ENCODE data around the gene UNC13B.

Gene UNC13B

DNA sequence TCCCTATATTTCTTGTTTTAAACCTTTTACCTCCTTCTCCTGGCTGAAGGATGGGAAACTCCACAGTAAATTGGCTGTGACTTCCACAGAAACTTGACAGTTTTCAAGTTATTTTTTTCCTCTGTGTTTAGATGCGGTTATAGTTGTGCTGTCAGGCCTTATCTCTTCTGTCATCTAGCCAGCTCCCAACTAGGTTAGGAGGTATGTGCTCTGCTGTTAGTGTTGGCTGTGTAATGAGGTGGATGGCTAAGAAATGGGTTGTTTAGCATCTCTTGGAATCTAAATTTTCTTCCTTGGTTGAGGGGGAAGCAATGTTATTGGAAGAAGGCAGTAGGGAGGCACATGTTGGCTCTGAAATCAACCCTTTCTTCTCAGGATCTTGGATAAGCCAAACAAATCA lies 178.2 kb downstream of the UNC13B start:
- DNase-seq = no peak

DNA sequence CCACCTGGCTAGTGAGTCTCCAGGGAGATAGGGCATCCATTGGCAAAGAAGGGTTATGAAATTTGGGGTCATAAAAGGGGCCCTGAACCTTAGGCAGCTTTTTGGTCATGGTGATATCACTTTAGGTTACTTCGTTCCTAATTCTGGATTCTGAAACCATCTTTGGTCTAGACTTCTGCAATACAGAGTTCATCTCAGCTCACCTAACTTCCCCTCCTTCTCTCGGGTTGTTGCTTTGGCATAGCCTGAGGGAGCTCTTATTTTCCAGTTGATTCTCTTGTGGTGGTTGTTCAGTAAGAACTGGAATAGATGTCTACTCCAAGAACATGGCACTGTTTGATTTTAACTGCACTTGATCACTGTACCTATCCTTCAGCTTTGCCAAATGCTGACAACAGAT lies 179.2 kb downstream of the UNC13B start:
- no peak for DNase-seq

DNA sequence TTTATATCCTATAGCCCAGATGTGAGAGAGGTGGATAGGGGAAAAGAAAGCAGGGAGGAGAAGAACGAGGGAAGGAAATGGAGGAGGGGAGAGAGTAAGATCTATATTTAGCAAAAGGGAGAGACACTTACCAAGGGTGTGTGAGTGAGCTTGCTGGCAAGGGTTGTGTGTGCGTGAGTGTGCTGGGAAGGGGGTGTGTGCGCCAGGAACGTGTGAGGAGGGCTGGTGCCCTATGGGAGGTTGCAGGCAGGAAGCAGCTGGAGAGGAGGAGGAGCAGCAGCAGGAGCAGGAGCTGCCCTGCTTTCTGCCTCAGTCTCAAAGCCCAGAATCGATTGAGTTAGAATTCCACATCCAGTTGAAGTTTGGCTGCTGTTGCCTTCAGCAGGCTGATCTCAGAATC lies 179.8 kb downstream of the UNC13B start:
- no peak for DNase-seq

DNA sequence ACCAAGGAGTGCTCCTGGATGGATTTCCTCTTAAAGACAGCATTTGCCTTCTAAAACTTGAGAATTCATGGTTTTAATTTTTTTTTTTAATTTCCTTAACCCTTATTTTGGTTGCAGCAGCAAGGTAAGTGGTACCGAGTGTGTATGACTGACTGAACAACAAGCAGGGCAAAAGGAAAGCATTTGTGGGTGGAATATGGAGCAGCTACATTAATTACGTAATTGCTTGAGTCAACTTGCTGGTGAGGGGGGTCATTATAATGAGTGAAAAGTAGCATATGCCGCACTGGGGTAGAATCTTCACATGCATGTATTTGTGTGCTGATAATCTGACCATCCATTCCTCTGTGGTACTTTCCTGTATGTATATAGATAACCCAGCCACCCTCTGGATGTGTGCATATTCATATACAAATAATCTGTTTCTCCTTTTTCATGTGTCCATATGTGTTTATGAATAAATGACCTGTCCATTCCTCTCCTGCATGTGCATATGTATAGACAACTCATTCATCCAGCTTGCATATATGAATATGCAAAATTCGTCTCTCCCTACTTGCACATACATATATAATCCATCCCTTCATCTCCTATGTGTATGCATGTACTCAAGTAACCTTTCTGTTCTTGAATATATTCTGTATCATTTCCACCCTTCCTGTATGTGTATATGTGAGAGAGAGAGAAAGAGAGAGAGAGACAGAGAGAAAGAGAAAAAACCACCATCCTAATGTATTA lies 180.6 kb downstream of the UNC13B start:
- DNase-seq = no peak

DNA sequence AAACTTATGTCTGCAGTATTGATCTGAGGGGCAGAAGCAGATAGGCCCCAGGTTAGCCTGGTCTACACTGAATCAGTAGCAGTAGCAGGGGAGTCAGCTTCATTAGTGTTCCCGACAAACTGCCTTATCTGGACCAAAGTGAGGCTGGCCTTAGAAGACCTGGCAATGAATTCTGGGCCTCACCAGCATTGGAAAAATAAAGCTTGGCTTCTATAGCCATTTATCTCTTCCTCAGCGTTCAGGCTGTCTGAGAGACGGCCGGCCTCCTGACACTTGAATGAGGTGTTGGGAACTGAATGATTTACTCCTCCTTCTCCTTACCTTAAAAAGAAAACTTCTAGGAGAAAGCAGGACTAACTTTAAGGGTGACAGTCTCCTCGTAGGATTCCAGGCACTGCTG lies 186.3 kb downstream of the UNC13B start:
- no peak for DNase-seq

DNA sequence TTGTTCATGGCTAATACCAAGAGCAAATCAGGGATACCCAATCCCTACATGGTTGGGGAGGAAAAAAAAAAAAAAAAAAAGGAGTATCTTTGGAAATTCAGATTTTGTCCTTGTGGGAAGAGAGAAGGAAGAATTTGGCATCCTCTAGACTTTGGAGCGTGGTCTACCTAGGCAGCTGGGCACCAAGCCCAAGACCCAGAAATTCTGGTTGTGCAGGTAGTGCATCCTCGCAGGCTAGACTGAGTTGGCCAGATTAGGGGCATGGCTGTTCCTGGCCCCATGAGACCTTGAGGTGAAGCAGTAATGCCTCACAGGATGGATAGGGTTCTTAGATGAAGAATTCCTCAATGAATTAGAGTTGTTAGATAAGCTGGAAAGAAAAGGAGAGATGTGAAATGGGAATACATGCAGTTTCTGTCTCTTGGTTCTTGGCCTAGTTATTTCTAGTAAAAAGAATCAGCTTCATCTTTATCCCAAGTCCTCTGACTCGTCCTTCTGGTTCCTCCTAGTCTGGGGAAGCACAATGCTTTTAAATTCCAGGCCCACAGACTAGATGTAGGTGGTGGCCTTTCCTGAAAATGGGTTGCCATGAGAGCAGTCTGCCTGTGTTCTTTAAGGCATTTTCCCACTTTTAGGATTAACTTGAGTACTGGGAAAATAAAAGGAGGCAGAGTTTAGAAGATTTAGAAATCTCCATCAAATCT lies 187.6 kb downstream of the UNC13B start:
- no peak for DNase-seq

DNA sequence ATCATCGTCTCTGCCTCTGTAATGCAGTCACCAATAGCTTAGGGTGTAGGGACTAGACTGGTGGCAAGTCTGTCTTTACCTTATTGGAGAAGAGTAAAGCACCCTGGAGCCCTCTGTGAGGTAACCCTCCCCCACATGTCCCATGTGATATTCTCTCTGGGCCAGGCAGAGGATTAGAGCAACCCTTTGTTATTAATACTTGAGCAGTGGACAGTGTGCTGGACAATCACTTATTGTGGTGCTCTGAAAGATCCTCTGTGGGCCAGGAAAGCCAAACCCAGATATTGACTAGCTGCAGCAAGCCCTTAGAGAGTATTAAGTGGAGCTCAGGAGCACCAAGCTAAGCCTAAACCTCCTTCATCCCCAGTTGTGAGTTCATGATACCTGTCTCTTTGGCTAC lies 188.4 kb downstream of the UNC13B start:
- no peak for DNase-seq

DNA sequence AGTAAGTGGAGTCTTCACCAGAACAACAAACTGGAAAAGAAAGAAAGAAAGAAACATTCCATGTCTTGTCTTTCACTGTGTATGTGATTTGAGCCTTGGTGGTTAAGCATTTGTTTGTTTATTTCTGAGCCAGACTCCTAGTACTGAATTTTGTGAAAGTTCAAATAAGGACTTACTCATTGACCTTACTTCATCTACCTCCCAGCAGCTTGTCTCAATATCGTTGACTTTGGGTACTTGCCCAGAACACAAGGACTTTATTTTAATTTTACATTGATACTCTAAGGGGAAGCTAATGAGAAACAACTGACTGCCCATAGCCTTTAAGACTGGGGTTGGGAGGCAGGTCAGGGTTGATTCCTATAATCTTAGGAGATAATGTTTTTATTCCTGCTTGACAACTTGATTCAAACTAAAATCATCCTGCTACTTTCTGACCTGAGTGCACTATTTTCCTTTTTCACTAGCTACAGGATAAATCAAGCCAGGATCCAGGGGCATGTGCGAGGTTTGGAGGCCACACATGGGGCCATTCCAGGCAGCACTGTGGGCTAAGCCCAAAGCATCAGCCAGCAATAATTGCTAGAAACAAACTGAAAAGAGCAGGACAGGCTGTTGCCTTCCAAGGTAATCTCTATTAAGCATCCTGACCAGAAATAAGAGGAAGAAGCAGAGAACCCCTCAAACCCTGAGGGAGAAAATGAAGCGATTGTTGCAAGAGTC lies 189.2 kb downstream of the UNC13B start:
- DNase-seq = no peak

DNA sequence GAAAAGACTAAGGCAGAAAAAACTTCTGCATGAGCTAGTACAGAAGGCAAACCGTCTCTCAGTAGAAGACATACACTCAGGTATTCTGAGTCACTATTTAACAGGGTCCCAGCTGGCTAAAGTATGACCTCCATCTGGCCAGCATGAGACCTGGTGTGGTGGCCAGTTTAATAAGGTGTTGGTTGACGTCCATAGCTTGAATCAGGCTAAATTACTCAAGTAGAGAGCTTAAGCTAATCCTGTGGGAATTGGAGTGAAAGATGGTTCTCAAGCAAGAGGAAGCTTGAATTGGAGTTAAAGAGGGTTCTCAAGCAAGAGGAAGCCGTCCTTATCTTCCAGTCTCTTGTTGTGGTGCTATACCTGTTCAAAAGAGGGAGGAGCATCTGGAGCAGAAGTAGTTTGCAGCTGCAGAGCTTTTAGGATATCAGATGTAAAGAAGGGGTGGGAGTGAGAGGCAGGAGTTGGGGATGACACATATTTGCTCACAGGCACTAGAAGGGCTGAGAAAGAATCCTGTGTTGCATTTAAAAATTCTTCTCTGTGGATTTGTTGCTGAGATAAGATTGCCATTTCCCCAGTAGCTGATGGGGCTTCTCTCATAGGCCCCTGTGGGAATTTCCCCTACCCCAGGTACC lies 192.0 kb downstream of the UNC13B start:
- no peak for DNase-seq

DNA sequence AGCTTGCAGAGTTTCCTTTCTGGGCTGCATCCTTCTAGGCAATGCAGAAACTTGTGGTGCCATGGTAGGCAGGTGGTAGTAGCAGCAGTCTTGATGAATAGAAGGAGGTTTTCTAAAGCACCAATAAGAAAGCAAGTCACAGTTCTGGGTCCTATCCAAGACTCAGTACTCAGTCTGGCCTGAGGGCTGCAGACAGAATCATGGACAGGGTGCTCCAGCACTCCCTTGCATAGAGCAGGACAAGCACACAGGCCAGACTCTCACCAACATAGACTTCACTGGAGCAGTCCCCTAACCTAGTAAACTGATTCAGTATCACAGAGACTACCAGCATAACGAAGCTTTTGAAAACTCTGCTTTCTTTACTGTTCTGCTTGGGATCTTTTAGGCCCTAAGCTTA lies 194.1 kb downstream of the UNC13B start:
- no peak for DNase-seq

DNA sequence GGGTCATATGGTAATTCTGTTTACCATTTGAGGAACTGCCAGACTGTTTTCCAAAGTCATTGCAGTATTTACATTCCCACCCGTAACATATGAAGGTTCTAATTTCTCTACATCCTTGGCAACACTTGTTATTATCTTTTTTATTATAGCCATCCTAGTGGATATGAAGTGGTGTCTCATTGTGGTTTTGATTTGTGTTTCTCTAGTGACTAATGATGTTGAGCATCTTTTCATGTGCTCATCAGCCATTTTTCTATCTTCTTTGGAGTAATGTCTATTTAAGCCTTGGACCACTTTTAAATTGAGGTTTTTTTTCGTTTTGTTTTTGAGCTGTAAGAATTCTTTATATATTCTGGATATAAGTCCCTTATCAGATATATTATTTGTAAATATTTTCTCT lies 195.3 kb downstream of the UNC13B start:
- no peak for DNase-seq

DNA sequence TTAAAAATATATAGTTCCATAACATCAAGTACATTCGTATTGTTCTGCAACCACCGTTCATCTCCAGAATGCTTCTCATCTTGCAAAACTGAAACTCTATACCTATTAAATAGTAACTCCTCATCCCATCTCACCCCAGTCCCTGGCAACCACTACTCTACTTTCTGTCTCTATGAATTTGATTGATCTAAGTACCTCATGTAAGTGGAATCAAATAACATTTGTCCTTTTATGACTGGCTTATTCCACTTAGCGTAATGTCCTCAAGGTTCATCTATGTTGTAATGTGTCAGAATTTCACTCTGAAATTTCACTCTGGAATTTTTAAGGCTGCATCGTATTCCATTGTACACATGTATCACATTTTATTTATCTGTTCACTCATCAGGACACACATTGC lies 196.0 kb downstream of the UNC13B start:
- DNase-seq = no peak

DNA sequence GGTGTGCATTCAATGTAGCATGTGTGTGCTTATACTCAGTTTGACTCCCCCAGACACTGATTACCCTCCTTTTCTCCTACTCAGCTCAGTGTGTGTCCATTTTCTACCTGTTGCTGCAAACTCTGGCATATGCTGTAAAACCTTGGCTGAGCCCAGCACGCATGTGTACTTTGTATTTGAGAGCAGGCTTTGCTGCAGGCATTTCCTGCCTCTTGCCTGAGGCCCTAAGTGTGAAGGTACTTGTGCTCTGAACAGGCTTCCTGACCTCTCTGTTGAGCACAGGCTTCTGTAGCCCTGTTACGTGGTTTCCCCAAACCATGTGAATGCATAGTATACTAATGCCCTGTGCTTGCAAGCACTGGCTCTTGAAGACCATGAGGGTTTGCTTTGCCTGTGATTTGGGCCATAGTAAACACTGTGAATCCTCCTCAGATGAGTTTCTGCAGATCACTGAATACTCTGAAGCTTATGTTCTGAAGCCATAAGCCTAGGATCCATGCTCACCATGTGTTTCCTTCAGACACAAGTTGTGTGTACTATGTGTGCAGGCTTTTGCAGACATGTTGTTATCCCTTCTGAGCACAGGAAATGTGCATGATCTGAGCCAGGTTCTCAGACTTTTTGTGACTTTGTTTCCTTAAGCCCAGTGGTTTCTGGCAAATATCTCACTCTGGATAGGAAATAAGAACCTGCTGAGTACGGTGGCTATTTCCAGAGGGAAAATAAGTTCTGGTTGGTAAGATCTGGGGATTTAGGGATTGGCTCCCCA lies 203.2 kb downstream of the UNC13B start:
- DNase-seq = no peak

DNA sequence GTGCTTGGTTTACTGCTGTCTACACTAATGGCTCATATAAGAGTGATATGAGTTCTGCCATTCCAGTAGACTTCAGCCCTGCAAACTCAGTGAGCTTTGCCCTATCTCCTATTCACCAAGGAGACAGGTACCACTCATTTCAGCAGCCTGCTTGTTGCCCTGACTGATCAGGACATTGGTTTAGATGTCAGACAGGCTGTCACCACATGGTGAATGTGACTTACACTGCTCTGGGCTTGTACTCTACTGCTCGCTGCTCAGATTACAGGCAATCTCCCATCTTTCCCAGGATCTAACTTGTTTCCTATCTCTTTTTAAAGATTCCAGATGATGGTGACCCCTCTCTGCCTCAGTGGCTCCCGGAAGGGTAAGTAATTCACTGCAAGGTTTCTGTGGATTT lies 204.8 kb downstream of the UNC13B start:
- no peak for DNase-seq

DNA sequence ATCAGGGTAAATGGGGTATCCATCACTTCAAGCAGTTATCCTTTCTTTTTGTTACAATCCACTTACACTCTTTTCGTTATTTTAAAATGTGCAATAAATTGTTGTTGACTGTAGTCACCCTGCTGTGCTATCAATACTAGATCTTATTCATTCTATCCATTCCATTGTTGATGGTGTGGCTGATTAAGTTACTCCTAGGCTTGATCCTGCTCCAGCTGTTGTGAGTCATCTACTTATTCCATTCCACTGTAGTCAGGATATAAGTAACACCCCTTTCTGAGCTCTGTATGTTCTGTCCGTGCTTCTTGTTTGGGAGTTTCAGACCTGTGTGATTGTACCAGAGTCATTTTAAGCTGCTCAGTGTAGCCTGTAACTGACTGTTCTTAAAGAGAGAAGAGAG lies 205.6 kb downstream of the UNC13B start:
- DNase-seq = no peak

DNA sequence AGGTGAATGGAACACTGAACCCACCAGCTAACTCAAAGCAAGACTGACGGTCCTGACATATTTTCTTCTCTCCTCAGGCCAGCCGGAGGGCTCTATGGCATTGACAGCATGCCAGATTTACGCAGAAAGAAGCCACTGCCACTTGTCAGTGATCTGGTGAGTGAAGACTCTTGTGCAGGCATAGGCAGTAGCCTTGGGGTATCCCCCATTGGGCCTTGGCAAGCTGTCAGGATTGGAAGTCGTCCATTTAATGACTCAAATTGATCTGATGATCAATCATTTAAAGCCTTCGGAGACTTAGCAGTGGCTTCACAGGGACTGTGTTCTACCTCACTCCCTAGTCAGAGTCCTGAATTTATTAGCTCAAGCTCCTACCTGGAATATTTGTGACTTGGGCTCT lies 208.4 kb downstream of the UNC13B start:
- DNase-seq = no peak

DNA sequence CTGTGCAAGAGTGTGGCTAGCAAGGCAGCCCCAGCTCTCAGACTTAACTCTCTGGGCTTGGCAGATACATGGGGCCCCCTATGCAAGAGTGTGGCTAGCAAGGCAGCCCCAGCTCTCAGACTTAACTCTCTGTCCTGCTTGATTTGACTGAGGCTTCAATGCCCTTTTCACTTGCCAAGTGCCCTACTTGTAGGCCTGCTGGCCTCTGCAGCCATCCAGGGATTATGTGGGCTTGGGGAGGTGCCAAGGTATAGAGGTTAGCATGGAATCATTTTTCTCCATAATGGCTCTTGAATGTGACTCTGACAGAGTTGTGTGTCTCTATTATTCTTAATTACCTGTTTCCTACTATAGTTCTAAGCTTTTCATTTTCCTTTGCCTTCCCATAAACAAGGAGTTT lies 212.6 kb downstream of the UNC13B start:
- DNase-seq = no peak

DNA sequence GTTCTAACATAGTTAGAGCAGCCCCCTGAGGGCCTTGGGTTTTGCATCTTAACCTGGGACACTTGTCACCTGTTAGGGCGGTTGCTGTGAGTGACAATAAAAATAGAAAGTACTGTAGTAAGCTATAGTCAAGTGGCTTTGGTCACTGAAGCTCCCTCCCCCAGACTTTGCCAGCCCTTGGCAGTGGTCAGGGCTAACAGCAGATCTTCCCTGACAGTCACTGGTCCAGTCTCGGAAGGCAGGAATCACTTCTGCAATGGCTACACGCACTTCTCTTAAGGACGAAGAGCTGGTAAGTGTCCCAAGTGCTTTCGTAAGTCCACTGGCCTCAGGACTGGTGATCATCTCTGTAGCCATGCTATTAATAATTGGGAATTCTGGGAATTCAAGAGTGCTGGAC lies 213.1 kb downstream of the UNC13B start:
- no peak for DNase-seq

DNA sequence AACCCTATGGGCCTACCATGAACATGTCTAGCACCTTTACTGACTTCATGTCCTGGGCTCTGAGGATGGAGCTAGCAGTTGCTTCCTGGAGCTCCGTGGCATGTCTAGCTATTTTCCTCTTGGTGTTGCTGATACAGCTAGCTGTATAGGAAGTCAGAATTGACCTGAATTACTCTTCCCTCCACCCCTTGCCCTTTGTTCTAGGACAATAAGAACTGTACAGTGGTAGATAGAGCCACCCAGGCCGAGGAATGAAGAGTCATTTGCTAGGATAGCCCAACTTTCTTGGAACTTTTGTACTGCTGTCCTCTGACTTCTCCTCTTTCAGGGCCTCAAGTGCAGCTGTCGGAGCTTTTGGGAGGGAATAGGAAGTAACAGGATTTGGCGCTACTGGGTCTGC lies 218.2 kb downstream of the UNC13B start:
- DNase-seq = no peak

DNA sequence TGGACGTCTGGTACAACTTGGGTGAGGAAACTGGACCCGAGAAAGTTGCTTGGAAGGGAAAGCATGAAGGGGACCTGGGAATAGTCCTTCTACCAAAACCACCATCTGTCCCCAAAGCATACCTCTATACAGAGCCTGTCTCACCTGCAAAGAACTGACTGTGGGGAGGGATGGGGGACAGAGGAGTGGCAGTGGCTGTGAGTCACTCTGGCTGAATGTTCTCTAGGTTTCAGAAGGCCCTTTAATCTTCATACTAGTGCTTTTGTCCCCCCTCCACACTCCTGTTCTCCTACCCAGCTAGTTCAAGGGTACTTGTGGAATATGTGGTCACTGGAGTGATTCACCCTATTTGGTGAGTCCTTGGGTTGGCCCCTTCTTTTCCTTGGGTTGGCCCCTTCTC lies 218.8 kb downstream of the UNC13B start:
- no peak for DNase-seq

DNA sequence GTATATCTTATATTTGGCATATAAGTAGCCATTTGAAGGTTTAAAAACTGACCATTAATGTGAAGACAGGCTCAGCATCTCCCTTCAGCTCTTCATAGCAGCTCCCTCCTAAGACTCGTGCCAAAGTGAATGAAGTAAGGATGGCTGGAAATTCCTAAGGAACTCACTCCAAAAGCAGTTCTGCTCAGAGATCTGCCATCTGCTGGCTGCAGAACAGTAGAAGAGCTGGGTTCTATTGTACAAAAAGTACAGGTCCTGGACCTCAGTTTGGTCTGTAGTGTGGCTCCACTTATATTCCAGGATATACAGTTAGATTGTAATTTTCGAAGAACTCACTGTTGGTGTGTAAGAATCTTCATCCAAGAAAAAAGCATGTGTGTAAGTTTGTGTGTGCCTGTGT lies 223.2 kb downstream of the UNC13B start:
- no peak for DNase-seq

DNA sequence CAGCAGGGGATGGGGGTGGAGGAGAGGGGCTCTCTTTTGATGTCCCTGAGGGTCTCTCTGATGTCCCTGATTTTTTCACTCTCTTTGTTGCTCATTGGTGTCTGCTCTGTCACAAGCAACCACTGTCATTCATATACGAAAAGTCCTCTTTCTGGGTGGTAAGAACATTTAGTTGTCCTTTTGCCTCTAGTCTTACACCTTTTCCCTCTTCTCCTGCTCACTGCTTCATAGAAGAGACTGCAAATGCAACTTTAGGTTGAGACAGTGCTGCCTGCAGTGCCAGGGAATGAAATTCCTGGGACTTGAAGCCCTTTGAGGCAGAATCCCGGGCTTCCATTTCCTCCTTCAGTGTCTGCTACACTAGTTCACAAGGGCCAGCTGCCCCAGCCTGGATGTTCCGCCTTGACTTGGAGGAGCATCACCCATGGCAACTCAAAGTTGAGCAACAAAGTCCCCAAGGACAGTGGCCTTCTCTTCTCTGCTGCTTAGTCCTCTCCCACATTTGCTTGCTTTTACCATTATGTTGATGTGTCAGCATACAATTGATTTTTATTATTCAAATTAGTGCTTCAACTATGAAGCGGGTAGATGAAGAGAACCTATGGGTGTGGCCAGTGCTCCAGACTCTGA lies 233.4 kb downstream of the UNC13B start:
- no peak for DNase-seq

DNA sequence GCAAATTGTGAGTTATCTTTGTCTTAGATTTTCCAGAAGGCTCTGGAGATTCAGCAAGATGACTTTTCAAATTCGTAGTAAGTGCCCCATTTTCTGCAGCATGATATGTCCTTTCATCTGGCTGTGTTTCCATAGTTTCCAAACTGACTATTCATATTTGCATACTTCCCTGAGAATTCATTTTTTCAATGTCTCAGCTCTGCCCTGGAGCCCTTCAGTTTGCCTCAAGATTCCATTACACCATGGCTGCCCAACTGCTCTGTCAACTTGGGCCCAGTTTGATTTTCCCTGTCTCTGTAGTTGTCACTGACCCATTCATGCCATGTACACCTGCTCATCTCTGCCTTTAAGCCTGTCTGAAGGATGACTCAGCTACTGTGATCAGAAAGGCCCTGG lies 233.9 kb downstream of the UNC13B start:
- DNase-seq = no peak

Measured in NCI-H524 treated with DMSO at 0.1 percent for 48 hours (cell line).